H1 (cell line): ENCODE data around the gene DNAJC7. TPM values are rescaled to one million over a fixed set of nuclear protein-coding genes. Genes with fewer than 3 reads are reported as not detected.

Experiments used
- CTCF ChIA-PET: fragments of 300-600 bp; sonication (Branson Sonifier 250); formaldehyde crosslinking; loops from one replicate; lab custom pipeline; 2021; ENCODE audit not compliant: partially characterized antibody; lab: Charles Lee
- POLR2A ChIA-PET: fragments of 300-600 bp; sonication (Branson Sonifier 250); formaldehyde crosslinking; loops from one replicate; lab custom pipeline; 2021; ENCODE audit warnings: inconsistent platforms; ENCODE audit not compliant: partially characterized antibody; lab: Charles Lee
- DNase-seq, 2 experiments: peaks; one replicate each; pipeline versions ENCODE4 v3.0.0 to v3.0.0-alpha.2; 2010 to 2022; ENCODE audit warnings: low spot score in 2 of 2, low read depth in 1 of 2, mixed read lengths in 1 of 2
- FAIRE-seq: peaks from 2 replicates; lab custom pipeline; 2011; peaks lifted over from hg19 to GRCh38; lab: Jason Lieb, UNC
- H2AFZ ChIP-seq: 2 replicates; pipeline ENCODE4 v1.8.1; 2012; ENCODE audit warnings: low read length, inconsistent platforms
- H2AK5ac ChIP-seq: 2 replicates; pipeline ENCODE4 v1.6.1; 2013; ENCODE audit warnings: low read depth, low read length
- H2BK120ac ChIP-seq: replicated peaks from 2 replicates; pipeline ENCODE3; 2013; ENCODE audit warnings: low read depth, low read length, inconsistent platforms
- H2BK12ac ChIP-seq: 2 replicates; pipeline ENCODE4 v1.6.1; 2013; ENCODE audit warnings: low read depth, low read length
- H2BK15ac ChIP-seq: 2 replicates; pipeline ENCODE4 v1.6.1; 2013; ENCODE audit warnings: low read length
- H2BK20ac ChIP-seq: 2 replicates; pipeline ENCODE4 v1.6.1; 2013; ENCODE audit warnings: low read length
- H2BK5ac ChIP-seq: 2 replicates; pipeline ENCODE4 v1.6.1; 2013; ENCODE audit warnings: low read depth, low read length
- H3K14ac ChIP-seq: 2 replicates; pipeline ENCODE4 v1.6.1; 2013; ENCODE audit warnings: inconsistent platforms; ENCODE audit not compliant: insufficient read length
- H3K18ac ChIP-seq: 2 replicates; pipeline ENCODE4 v1.6.1; 2013; ENCODE audit warnings: low read length; ENCODE audit errors: extremely low read depth
- H3K23ac ChIP-seq: 2 replicates; pipeline ENCODE4 v1.6.1; 2013; ENCODE audit warnings: inconsistent platforms; ENCODE audit not compliant: insufficient read length
- H3K23me2 ChIP-seq: 2 replicates; pipeline ENCODE4 v1.6.1; 2013; ENCODE audit warnings: low read depth, low read length
- H3K27ac ChIP-seq: 2 replicates; pipeline ENCODE4 v1.6.1; 2011; ENCODE audit warnings: low read depth, low read length, inconsistent platforms
- H3K27me3 ChIP-seq, 4 experiments: replicated peaks in 1 of 4; 1 replicate in 1 of 4; 2 replicates in 3 of 4; pipeline versions ENCODE4 v1.6.1 to v1.8.1; 2011 to 2013; ENCODE audit warnings: low read length in 3 of 4, mild to moderate bottlenecking in 3 of 4, inconsistent platforms in 2 of 4, mixed read lengths in 2 of 4, moderate library complexity in 1 of 4; ENCODE audit not compliant: control insufficient read depth in 3 of 4, insufficient read depth in 3 of 4; ENCODE audit errors: extremely low read depth in 1 of 4
- H3K36me3 ChIP-seq, 4 experiments: 2 replicates each; pipeline versions ENCODE4 v1.6.1 to v1.8.1; 2011 to 2013; ENCODE audit warnings: mild to moderate bottlenecking in 4 of 4, low read length in 3 of 4, moderate library complexity in 2 of 4, control low read depth in 1 of 4, inconsistent platforms in 1 of 4; ENCODE audit not compliant: insufficient read depth in 4 of 4, control insufficient read depth in 2 of 4
- H3K4ac ChIP-seq: replicated peaks from 2 replicates; pipeline ENCODE3; 2013; ENCODE audit warnings: low read length, low read depth, mixed read lengths, inconsistent platforms; ENCODE audit not compliant: insufficient read length
- H3K4me1 ChIP-seq, 4 experiments: replicated peaks in 1 of 4; 1 replicate in 1 of 4; 2 replicates in 3 of 4; pipeline versions ENCODE4 v1.6.1 to v1.8.1; 2011 to 2013; ENCODE audit warnings: low read length in 3 of 4, inconsistent platforms in 2 of 4, mixed read lengths in 1 of 4; ENCODE audit not compliant: insufficient read depth in 4 of 4, control insufficient read depth in 3 of 4
- H3K4me2 ChIP-seq, 2 experiments: 2 replicates each; pipeline versions ENCODE4 v1.6.1 to v1.8.1; 2011 to 2013; ENCODE audit warnings: low read depth in 2 of 2, low read length in 2 of 2, control low read depth in 1 of 2, inconsistent platforms in 1 of 2, mild to moderate bottlenecking in 1 of 2; ENCODE audit not compliant: insufficient read depth in 1 of 2
- H3K4me3 ChIP-seq, 4 experiments: fragments of 200-600, 300-600 bp in 1 of 4; sonication (generic), shearing (Covaris generic), sonication (Bioruptor Twin) in 1 of 4; 2 replicates each; pipeline versions ENCODE4 v1.5.1 to v1.8.1; 2011 to 2016; ENCODE audit warnings: low read length in 4 of 4, low read depth in 3 of 4, control low read depth in 2 of 4, inconsistent platforms in 2 of 4, mild to moderate bottlenecking in 2 of 4, mixed read lengths in 1 of 4, moderate library complexity in 1 of 4; ENCODE audit not compliant: insufficient read depth in 2 of 4; ENCODE audit errors: extremely low read depth in 1 of 4
- H3K56ac ChIP-seq: replicated peaks from 2 replicates; pipeline ENCODE3; 2013; ENCODE audit warnings: low read depth, mild to moderate bottlenecking, mixed read lengths, low read length, inconsistent platforms; ENCODE audit not compliant: insufficient read length
- H3K79me1 ChIP-seq: 2 replicates; pipeline ENCODE4 v1.6.1; 2013; ENCODE audit warnings: low read depth, low read length, control low read depth
- H3K79me2 ChIP-seq, 2 experiments: 2 replicates each; pipeline versions ENCODE4 v1.6.1 to v1.8.1; 2012 to 2013; ENCODE audit warnings: low read length in 2 of 2, mild to moderate bottlenecking in 2 of 2, inconsistent platforms in 1 of 2; ENCODE audit not compliant: insufficient read depth in 2 of 2, control insufficient read depth in 1 of 2
- H3K9ac ChIP-seq, 4 experiments: replicated peaks in 1 of 4; 1 replicate in 1 of 4; 2 replicates in 3 of 4; pipeline versions ENCODE4 v1.6.1 to v1.8.1; 2011 to 2013; ENCODE audit warnings: low read depth in 3 of 4, low read length in 3 of 4, control low read depth in 2 of 4, mild to moderate bottlenecking in 2 of 4, moderate library complexity in 2 of 4, inconsistent platforms in 1 of 4; ENCODE audit errors: extremely low read depth in 1 of 4
- H3K9me3 ChIP-seq, 2 experiments: 2 replicates each; pipeline versions ENCODE4 v1.6.1 to v1.8.1; 2012 to 2013; ENCODE audit warnings: mild to moderate bottlenecking in 2 of 2, moderate library complexity in 2 of 2, control low read depth in 1 of 2, inconsistent platforms in 1 of 2, low read depth in 1 of 2, low read length in 1 of 2, mixed read lengths in 1 of 2; ENCODE audit not compliant: insufficient read depth in 2 of 2
- H4K20me1 ChIP-seq, 2 experiments: replicated peaks in 1 of 2; 2 replicates each; pipeline versions ENCODE3 to v1.8.1; 2011 to 2013; ENCODE audit warnings: inconsistent platforms in 2 of 2, low read length in 2 of 2, mild to moderate bottlenecking in 1 of 2; ENCODE audit not compliant: insufficient read depth in 2 of 2, control insufficient read depth in 1 of 2
- H4K5ac ChIP-seq: 2 replicates; pipeline ENCODE4 v1.6.1; 2013; ENCODE audit warnings: low read length, low read depth, mixed read lengths, inconsistent platforms; ENCODE audit not compliant: insufficient read length
- H4K8ac ChIP-seq: 2 replicates; pipeline ENCODE4 v1.8.0; 2013; ENCODE audit warnings: mild to moderate bottlenecking, moderate library complexity, low read length, inconsistent platforms; ENCODE audit not compliant: insufficient read depth; ENCODE audit errors: extremely low read depth
- H4K91ac ChIP-seq: replicated peaks from 2 replicates; pipeline ENCODE3; 2013; ENCODE audit warnings: low read length, mixed read lengths, inconsistent platforms; ENCODE audit not compliant: insufficient read length
- ASH2L ChIP-seq: fragments of 200-600, 300-600 bp; sonication (generic); IDR thresholded peaks from one replicate; pipeline ENCODE4 v1.7.1; 2017; ENCODE audit warnings: low read length
- CEBPB ChIP-seq: IDR thresholded peaks from 2 replicates; pipeline ENCODE4 v1.6.1; 2012; ENCODE audit warnings: low read depth, low read length
- CREB1 ChIP-seq: IDR thresholded peaks from 2 replicates; pipeline ENCODE4 v1.6.1; 2012; ENCODE audit warnings: inconsistent platforms
- KDM1A ChIP-seq: fragments of 200-600, 300-600 bp; sonication (generic); IDR thresholded peaks from 2 replicates; pipeline ENCODE4 v1.7.1; 2016; ENCODE audit warnings: mild to moderate bottlenecking, low read length, borderline replicate concordance
- NANOG ChIP-seq: IDR thresholded peaks from 2 replicates; pipeline ENCODE4 v1.6.1; 2011; ENCODE audit warnings: low read length, low read depth, mild to moderate bottlenecking, inconsistent platforms; ENCODE audit not compliant: insufficient read depth, poor library complexity, severe bottlenecking
- POLR2AphosphoS5 ChIP-seq: IDR thresholded peaks from 2 replicates; pipeline ENCODE4 v1.6.1; 2011; ENCODE audit warnings: low read depth, low read length
- RBBP5 ChIP-seq: IDR thresholded peaks from 2 replicates; pipeline ENCODE4 v1.7.1; 2012; ENCODE audit warnings: low read depth, mild to moderate bottlenecking, inconsistent platforms, low read length, moderate library complexity, borderline replicate concordance
- SIRT6 ChIP-seq: IDR thresholded peaks from one replicate; pipeline ENCODE4 v1.7.1; 2012; ENCODE audit warnings: low read length, inconsistent platforms
- SP1 ChIP-seq: IDR thresholded peaks from 2 replicates; pipeline ENCODE4 v1.6.1; 2011; ENCODE audit warnings: low read depth, low read length
- WGBS, 2 experiments: shearing (Covaris generic) in 1 of 2; methylation state at CpG; one replicate each; pipeline versions ENCODE4 v1.1.6 to v1.1.7; 2013 to 2015; ENCODE audit warnings: low lambda C conversion rate in 2 of 2, mixed read lengths in 2 of 2, inconsistent platforms in 1 of 2, low coverage in 1 of 2, missing lambda C conversion rate in 1 of 2; ENCODE audit not compliant: insufficient replicate concordance in 2 of 2, insufficient coverage in 1 of 2, insufficient read length in 1 of 2; ENCODE audit errors: extremely low coverage in 1 of 2, missing lambda C conversion rate in 1 of 2; 5-methylcytosine and 5-hydroxymethylcytosine counted together
- polyA plus RNA-seq, 7 experiments: library from polyadenylated mRNA; depleted of rRNA in 3 of 7; stranded (reverse) in 5 of 7; unstranded in 2 of 7; fragments of >200 nt in 5 of 7; fragments of 200-250 nt in 2 of 7; gene quantifications; 1 replicate in 5 of 7; 2 replicates in 1 of 7; 4 replicates in 1 of 7; pipeline versions ENCODE4 v1.2.1 to v1.2.3, GENCODE V29; 2011 to 2013; ENCODE audit warnings: missing spikeins in 2 of 7, mixed read lengths in 2 of 7
- total RNA-seq: library from RNA; stranded (reverse); fragmentation: NEBNext Ultra II Directional; extraction: Animal tissue kit (Norgen Biotek cat#: 25700); gene quantifications from 2 replicates; pipeline ENCODE4 v1.2.1, GENCODE V29; 2021
- TF ChIP-seq, protein P1 (sequence below), 3 experiments: IDR thresholded peaks; 1 replicate in 2 of 3; 2 replicates in 1 of 3; pipeline versions ENCODE4 v1.5.1 to v1.6.1; 2011; ENCODE audit warnings: low read length in 3 of 3, mild to moderate bottlenecking in 3 of 3, inconsistent platforms in 2 of 3, low read depth in 1 of 3, moderate library complexity in 1 of 3; ENCODE audit not compliant: insufficient read depth in 1 of 3; ENCODE audit errors: control extremely low read depth in 1 of 3
- TF ChIP-seq, protein P2 (sequence below): IDR thresholded peaks from 2 replicates; pipeline ENCODE4 v1.6.1; 2011; ENCODE audit warnings: low read depth, mild to moderate bottlenecking, low read length; ENCODE audit not compliant: insufficient read depth

DNAJC7 gene
- total and polyA plus RNA-seq, 2 of the 8 experiments (the other 6 are each of a cell fraction or from before 2014, with no cell fraction given) = 31.0 to 148 TPM

DNA sequence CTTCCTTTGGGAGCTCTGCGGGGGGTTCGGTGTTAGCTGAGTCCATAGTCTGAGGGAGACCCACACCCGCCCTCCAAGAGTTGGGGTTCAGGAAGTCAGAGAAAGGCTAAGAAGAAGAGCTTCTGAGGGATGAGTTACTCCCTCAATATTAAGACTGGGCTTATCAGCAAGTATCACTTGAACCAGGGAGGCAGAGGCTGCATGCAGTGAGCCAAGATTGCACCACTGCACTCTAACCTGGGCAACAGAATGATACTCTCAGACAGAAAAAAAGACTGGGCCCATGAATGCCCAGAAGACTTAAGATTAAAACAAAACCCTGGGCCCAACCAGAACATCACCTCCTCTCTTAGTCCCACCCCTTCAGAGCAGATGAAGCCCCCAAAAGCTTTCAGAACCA, 8.7 kb upstream of the DNAJC7 start:
- peaks cover 2 to 15% (median 5%) of the 10 kb centered on the region in 4 experiments for H3K4me1 ChIP-seq
- no peak overlapping the region for H3K56ac ChIP-seq
- no peak for FAIRE-seq
- no peak overlapping the region for H3K18ac ChIP-seq
- no peak overlapping the region for H3K14ac ChIP-seq
- H3K36me3 ChIP-seq = peaks cover 13 to 30% (median 15%) of the 10 kb centered on the region in 4 experiments; a peak in 6 of 8 replicates
- H3K4me2 ChIP-seq = no peak overlapping the region
- CTCF ChIA-PET = interaction anchor here (0.6 to 38.8 kb wide), 20 partner anchors 9 to 287 kb away, joined by 3 to 1084 read pairs (median 7); partner anchors contain the start of genes DHX58, DNAJC7, HSPB9 and KAT2A
- peaks cover 6 to 7% of the 10 kb centered on the region in 2 experiments; a peak in 3 of 4 replicates for H3K79me2 ChIP-seq
- peaks cover 2% of the 10 kb centered on the region; the same call in 1 of the 2 replicates for H3K23me2 ChIP-seq
- H2AFZ ChIP-seq = no peak overlapping the region
- no peak overlapping the region for H2BK12ac ChIP-seq
- no peaks in the 10 kb centered on the region for H3K9me3 ChIP-seq
- H3K27ac ChIP-seq = no peak overlapping the region
- no peaks in the 10 kb centered on the region for H4K20me1 ChIP-seq
- no peak overlapping the region for H3K4ac ChIP-seq
- H2AK5ac ChIP-seq = no peak overlapping the region
- H3K27me3 ChIP-seq = no peaks in the 10 kb centered on the region
- no peak for DNase-seq
- no peak overlapping the region for H2BK5ac ChIP-seq
- no peak overlapping the region for H4K5ac ChIP-seq
- POLR2A ChIA-PET = interaction anchor here (0.7 to 6.0 kb wide), 16 partner anchors 9 to 95 kb away, joined by 3 to 51 read pairs (median 4); partner anchors contain the start of genes DHX58, DNAJC7, HSPB9 and KAT2A
- H2BK120ac ChIP-seq = no peak overlapping the region
- no peak overlapping the region for H4K8ac ChIP-seq
- no peak overlapping the region for H4K91ac ChIP-seq
- WGBS, 2 experiments = 92% methylated on average over 3 of the region's 3 CpGs; no CpG with 5 or more reads in 1 of the 2 experiments
- H3K9ac ChIP-seq = no peak overlapping the region
- no peak overlapping the region for H2BK15ac ChIP-seq
- H3K23ac ChIP-seq = no peak overlapping the region
- H3K79me1 ChIP-seq = 0 out of 2 replicates have a peak, but pooled peaks cover 2% of the 10 kb centered on the region
- no peak overlapping the region for H3K4me3 ChIP-seq
- H2BK20ac ChIP-seq = no peak overlapping the region
- TF ChIP-seq SIRT6 (no peak), NANOG (no peak), SP1 (no peak), POLR2AphosphoS5 (no peak), ASH2L (no peak), KDM1A (no peak), CREB1 (no peak), RBBP5 (no peak), CEBPB (no peak)
- TF ChIP-seq, protein P1, sequence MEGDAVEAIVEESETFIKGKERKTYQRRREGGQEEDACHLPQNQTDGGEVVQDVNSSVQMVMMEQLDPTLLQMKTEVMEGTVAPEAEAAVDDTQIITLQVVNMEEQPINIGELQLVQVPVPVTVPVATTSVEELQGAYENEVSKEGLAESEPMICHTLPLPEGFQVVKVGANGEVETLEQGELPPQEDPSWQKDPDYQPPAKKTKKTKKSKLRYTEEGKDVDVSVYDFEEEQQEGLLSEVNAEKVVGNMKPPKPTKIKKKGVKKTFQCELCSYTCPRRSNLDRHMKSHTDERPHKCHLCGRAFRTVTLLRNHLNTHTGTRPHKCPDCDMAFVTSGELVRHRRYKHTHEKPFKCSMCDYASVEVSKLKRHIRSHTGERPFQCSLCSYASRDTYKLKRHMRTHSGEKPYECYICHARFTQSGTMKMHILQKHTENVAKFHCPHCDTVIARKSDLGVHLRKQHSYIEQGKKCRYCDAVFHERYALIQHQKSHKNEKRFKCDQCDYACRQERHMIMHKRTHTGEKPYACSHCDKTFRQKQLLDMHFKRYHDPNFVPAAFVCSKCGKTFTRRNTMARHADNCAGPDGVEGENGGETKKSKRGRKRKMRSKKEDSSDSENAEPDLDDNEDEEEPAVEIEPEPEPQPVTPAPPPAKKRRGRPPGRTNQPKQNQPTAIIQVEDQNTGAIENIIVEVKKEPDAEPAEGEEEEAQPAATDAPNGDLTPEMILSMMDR (IDR thresholded peaks at IDR 0.05; ENCODE audit: control extremely low read depth in 1 of 3, insufficient read depth in 1 of 3, low read depth in 1 of 3, low read length in 3 of 3) = no peak
- TF ChIP-seq, protein P2, sequence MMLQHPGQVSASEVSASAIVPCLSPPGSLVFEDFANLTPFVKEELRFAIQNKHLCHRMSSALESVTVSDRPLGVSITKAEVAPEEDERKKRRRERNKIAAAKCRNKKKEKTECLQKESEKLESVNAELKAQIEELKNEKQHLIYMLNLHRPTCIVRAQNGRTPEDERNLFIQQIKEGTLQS = no peak
